HCT116 (cell line): ENCODE data around the gene EDN2.

Source experiments
- FOSL1 ChIP-seq: IDR thresholded peaks from 2 replicates; pipeline ENCODE4 v1.6.1; 2012; ENCODE audit warnings: low read depth
- JUND ChIP-seq: IDR thresholded peaks from 2 replicates; pipeline ENCODE4 v1.6.1; 2012
- POLR2A ChIP-seq: IDR thresholded peaks from 2 replicates; pipeline ENCODE4 v1.7.0; 2011; ENCODE audit warnings: borderline replicate concordance; ENCODE audit not compliant: insufficient read depth, insufficient read length; ENCODE audit errors: extremely low read depth
- RAD21 ChIP-seq: IDR thresholded peaks from 2 replicates; pipeline ENCODE4 v1.6.1; 2012; ENCODE audit warnings: low read depth, mild to moderate bottlenecking
- SRF ChIP-seq: IDR thresholded peaks from 2 replicates; pipeline ENCODE4 v1.6.1; 2012; ENCODE audit warnings: low read depth
- YY1 ChIP-seq: IDR thresholded peaks from 2 replicates; pipeline ENCODE4 v1.6.1; 2011; ENCODE audit warnings: low read length, low read depth, moderate library complexity, mild to moderate bottlenecking; ENCODE audit not compliant: insufficient replicate concordance; ENCODE audit errors: extremely low read depth
- TF ChIP-seq, protein P1 (sequence below), 3 experiments: fragments of 200-600 bp in 1 of 3; sonication (generic) in 1 of 3; IDR thresholded peaks in 2 of 3; conservative IDR thresholded peaks in 1 of 3; 2 replicates each; pipeline ENCODE4 v1.5.1; 2012 to 2017; ENCODE audit warnings: low read depth in 2 of 3, low read length in 2 of 3, antibody characterized with exemption in 1 of 3, borderline replicate concordance in 1 of 3, control low read depth in 1 of 3, mild to moderate bottlenecking in 1 of 3, mixed read lengths in 1 of 3, mixed run types in 1 of 3, moderate library complexity in 1 of 3; ENCODE audit not compliant: insufficient read depth in 1 of 3
- TF ChIP-seq, protein P2 (sequence below): IDR thresholded peaks from 2 replicates; pipeline ENCODE4 v1.6.1; 2011; ENCODE audit warnings: mild to moderate bottlenecking, low read length, moderate library complexity; ENCODE audit not compliant: insufficient replicate concordance; ENCODE audit errors: extremely low read depth

DNA sequence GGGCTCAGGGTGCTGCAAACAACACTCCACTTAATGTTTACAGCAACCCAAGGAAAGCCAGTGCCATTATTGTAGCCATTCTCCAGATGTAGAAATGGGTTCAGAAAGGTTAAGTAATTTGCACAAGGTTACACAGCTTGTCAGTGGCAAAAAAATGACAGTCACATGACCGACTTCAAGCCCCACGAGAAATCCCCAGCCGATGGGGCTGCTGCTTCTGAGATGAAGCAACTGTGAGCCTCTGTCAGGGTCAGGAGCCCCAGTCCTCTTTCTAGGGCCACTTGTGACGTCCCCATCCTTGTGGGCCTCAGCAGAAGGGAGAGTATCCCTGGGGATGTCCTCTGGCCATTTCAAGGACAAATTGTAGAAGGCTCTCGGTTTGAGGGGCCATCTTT, 54.8 kb downstream of the EDN2 start:
- TF ChIP-seq, protein P1, sequence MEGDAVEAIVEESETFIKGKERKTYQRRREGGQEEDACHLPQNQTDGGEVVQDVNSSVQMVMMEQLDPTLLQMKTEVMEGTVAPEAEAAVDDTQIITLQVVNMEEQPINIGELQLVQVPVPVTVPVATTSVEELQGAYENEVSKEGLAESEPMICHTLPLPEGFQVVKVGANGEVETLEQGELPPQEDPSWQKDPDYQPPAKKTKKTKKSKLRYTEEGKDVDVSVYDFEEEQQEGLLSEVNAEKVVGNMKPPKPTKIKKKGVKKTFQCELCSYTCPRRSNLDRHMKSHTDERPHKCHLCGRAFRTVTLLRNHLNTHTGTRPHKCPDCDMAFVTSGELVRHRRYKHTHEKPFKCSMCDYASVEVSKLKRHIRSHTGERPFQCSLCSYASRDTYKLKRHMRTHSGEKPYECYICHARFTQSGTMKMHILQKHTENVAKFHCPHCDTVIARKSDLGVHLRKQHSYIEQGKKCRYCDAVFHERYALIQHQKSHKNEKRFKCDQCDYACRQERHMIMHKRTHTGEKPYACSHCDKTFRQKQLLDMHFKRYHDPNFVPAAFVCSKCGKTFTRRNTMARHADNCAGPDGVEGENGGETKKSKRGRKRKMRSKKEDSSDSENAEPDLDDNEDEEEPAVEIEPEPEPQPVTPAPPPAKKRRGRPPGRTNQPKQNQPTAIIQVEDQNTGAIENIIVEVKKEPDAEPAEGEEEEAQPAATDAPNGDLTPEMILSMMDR (IDR thresholded peaks at IDR 0.05 in 2 of 3, conservative IDR thresholded peaks at IDR 0.05 in 1 of 3; ENCODE audit: borderline replicate concordance in 1 of 3, insufficient read depth in 1 of 3, low read depth in 2 of 3, low read length in 2 of 3): no peak
- TF ChIP-seq JUND: no peak
- TF ChIP-seq, protein P2, sequence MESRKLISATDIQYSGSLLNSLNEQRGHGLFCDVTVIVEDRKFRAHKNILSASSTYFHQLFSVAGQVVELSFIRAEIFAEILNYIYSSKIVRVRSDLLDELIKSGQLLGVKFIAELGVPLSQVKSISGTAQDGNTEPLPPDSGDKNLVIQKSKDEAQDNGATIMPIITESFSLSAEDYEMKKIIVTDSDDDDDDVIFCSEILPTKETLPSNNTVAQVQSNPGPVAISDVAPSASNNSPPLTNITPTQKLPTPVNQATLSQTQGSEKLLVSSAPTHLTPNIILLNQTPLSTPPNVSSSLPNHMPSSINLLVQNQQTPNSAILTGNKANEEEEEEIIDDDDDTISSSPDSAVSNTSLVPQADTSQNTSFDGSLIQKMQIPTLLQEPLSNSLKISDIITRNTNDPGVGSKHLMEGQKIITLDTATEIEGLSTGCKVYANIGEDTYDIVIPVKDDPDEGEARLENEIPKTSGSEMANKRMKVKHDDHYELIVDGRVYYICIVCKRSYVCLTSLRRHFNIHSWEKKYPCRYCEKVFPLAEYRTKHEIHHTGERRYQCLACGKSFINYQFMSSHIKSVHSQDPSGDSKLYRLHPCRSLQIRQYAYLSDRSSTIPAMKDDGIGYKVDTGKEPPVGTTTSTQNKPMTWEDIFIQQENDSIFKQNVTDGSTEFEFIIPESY: no peak
- TF ChIP-seq YY1: no peak
- TF ChIP-seq FOSL1: no peak
- TF ChIP-seq POLR2A: no peak
- no peak for TF ChIP-seq SRF
- no peak for TF ChIP-seq RAD21
